ENCODE measurements around the gene MAP1LC3A.

DNA sequence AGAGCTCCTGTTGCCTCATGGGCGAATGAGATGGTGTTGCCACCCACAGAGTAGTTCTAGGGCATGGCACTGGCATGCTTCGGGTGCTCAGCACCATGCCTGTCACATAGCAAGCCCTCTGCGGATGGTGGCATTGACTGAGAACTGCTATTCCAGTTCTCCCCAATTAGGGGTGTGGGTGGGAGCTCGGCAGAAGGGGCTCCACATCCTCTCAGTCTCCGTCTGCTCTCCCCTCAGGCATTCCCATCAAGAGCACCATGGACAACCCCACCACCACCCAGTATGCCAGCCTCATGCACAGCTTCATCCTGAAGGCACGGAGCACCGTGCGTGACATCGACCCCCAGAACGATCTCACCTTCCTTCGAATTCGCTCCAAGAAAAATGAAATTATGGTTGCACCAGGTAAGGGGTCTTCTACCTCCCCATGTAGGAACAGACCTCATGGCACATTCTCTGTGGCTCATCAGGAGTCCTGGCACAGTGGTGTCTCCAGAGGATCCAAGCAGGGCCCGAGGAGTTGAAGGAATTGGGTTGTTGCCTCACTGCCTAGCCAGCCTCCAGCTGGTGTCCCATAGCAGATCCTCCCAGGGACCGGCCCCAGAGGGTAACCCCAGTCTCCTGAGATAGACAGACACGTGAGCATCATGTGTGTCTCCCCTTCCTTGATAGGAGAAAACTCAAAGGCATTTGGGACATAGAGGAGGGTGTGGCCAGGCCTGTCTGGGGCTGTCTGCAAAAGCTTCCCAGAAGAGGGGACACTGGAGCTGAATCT is 23.9 kb upstream of the MAP1LC3A start:
- TF ChIP-seq, protein P1, sequence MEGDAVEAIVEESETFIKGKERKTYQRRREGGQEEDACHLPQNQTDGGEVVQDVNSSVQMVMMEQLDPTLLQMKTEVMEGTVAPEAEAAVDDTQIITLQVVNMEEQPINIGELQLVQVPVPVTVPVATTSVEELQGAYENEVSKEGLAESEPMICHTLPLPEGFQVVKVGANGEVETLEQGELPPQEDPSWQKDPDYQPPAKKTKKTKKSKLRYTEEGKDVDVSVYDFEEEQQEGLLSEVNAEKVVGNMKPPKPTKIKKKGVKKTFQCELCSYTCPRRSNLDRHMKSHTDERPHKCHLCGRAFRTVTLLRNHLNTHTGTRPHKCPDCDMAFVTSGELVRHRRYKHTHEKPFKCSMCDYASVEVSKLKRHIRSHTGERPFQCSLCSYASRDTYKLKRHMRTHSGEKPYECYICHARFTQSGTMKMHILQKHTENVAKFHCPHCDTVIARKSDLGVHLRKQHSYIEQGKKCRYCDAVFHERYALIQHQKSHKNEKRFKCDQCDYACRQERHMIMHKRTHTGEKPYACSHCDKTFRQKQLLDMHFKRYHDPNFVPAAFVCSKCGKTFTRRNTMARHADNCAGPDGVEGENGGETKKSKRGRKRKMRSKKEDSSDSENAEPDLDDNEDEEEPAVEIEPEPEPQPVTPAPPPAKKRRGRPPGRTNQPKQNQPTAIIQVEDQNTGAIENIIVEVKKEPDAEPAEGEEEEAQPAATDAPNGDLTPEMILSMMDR (IDR thresholded peaks at IDR 0.05): no peak
- no peak for TF ChIP-seq POLR2A (IDR thresholded peaks at IDR 0.05)
- TF ChIP-seq POLR2AphosphoS5 (IDR thresholded peaks at IDR 0.05; ENCODE audit: insufficient read depth in 1 of 2, low read depth in 1 of 2): no peak

All from vagina (tissue), 2 donors.